ENCODE measurements around the gene HSPA12A. TPM values are rescaled to one million over a fixed set of nuclear protein-coding genes. Genes with fewer than 3 reads are reported as not detected.

HSPA12A gene
- total and polyA plus RNA-seq, 9 of the 15 experiments (the other 6 are each of a cell fraction or from before 2014, with no cell fraction given) = 0.01 to 0.18 (median 0.04) TPM; not detected in 4

- Histone ChIP-seq H3K9ac (ENCODE audit: insufficient read depth in 1 of 2, low read depth in 2 of 2, low read length in 2 of 2) (no peak overlapping the region), H3K4me1 (replicated peaks in 1 of 2; ENCODE audit: control insufficient read depth in 2 of 2, insufficient read depth in 2 of 2, low read length in 2 of 2) (no peaks in the 10 kb centered on the region; a peak in 1 of 5 replicates), H3K4me2 (ENCODE audit: insufficient read depth, low read length) (no peak overlapping the region), H2AFZ (ENCODE audit: low read depth, low read length) (no peak overlapping the region), H3K9me1 (ENCODE audit: control insufficient read depth, insufficient read depth, low read length) (no peaks in the 10 kb centered on the region), H3K36me3 (ENCODE audit: control insufficient read depth, insufficient read depth, low read length) (no peaks in the 10 kb centered on the region), H3K79me2 (ENCODE audit: control insufficient read depth, insufficient read depth, low read length) (no peaks in the 10 kb centered on the region), H3K4me3 (no peak overlapping the region), H3K27ac (ENCODE audit: extremely low read depth, low read depth, low read length) (no peak overlapping the region), H4K20me1 (replicated peaks; ENCODE audit: control insufficient read depth, insufficient read depth, low read length) (no peaks in the 10 kb centered on the region), H3K9me3 (replicated peaks; ENCODE audit: control insufficient read depth, insufficient read depth, low read depth, low read length) (no peaks in the 10 kb centered on the region), H3K27me3 (ENCODE audit: control insufficient read depth in 2 of 2, insufficient read depth in 2 of 2, low read length in 2 of 2) (peaks cover 0 to 13% of the 10 kb centered on the region in 2 experiments; a peak in 3 of 5 replicates)
- BruUV-seq (replicated peaks) = no TSS peak
- no peak for FAIRE-seq
- in situ Hi-C loops (cut with MboI) (no loop called here), intact Hi-C loops (cut with micrococcal nuclease) (loop anchor here (1.0 to 2.0 kb wide), 2 partner anchors 74 to 83 kb away; no protein-coding TSS in a partner anchor)
- no peak for DNase-seq (ENCODE audit: extremely low read depth in 1 of 4, low spot score in 3 of 4)
- ChIA-PET CTCF (ENCODE audit: low intra/inter-chr PET ratio) (interaction anchor here (0.7 to 1.4 kb wide), 2 partner anchors 75 to 83 kb away, joined by 3 to 5 read pairs; no protein-coding TSS in a partner anchor), POLR2A (interaction anchor here (0.6 kb wide), 1 partner anchor 35 kb away, joined by 3 read pairs; no protein-coding TSS in a partner anchor)
- no peak for ATAC-seq
- no peak for TF ChIP-seq TFAM (CRISPR knock-in tag; conservative IDR thresholded peaks at IDR 0.05)
These were observed 22.6 kb upstream of the HSPA12A start for GRCh38 chr10:116764979-116765378.

- H2AFZ ChIP-seq (ENCODE audit: low read depth, low read length) = no peak overlapping the region
- ATAC-seq (no peak), DNase-seq (ENCODE audit: extremely low read depth in 1 of 4, low spot score in 3 of 4) (no peak), FAIRE-seq (no peak)
- H3K36me3 ChIP-seq (ENCODE audit: control insufficient read depth, insufficient read depth, low read length) = no peaks in the 10 kb centered on the region
- ChIA-PET CTCF (ENCODE audit: low intra/inter-chr PET ratio) (no interaction called here), POLR2A (interaction anchor here (0.5 kb wide), 2 partner anchors 15 to 1481 kb away, joined by 3 to 4 read pairs; no protein-coding TSS in a partner anchor)
- H3K27ac ChIP-seq (ENCODE audit: extremely low read depth, low read depth, low read length) = no peak overlapping the region
- H3K27me3 ChIP-seq (ENCODE audit: control insufficient read depth in 2 of 2, insufficient read depth in 2 of 2, low read length in 2 of 2) = peaks cover 0 to 4% of the 10 kb centered on the region in 2 experiments; a peak in 1 of 5 replicates
- no peaks in the 10 kb centered on the region; a peak in 1 of 5 replicates for H3K4me1 ChIP-seq (replicated peaks in 1 of 2; ENCODE audit: control insufficient read depth in 2 of 2, insufficient read depth in 2 of 2, low read length in 2 of 2)
- H4K20me1 ChIP-seq (replicated peaks; ENCODE audit: control insufficient read depth, insufficient read depth, low read length) = no peaks in the 10 kb centered on the region
- H3K79me2 ChIP-seq (ENCODE audit: control insufficient read depth, insufficient read depth, low read length) = no peaks in the 10 kb centered on the region
- no TSS peak for BruUV-seq (replicated peaks)
- H3K9me1 ChIP-seq (ENCODE audit: control insufficient read depth, insufficient read depth, low read length) = no peaks in the 10 kb centered on the region
- no peak overlapping the region for H3K9ac ChIP-seq (ENCODE audit: insufficient read depth in 1 of 2, low read depth in 2 of 2, low read length in 2 of 2)
- in situ Hi-C loops (cut with MboI) (no loop called here), intact Hi-C loops (cut with micrococcal nuclease) (no loop called here)
- H3K9me3 ChIP-seq (replicated peaks; ENCODE audit: control insufficient read depth, insufficient read depth, low read depth, low read length) = no peaks in the 10 kb centered on the region
- WGBS (ENCODE audit: insufficient coverage, low coverage, missing lambda C conversion rate) = 0% methylated on average over 2 of the region's 2 CpGs
- no peak overlapping the region for H3K4me3 ChIP-seq
- no peak overlapping the region for H3K4me2 ChIP-seq (ENCODE audit: insufficient read depth, low read length)
- TF ChIP-seq HSF4 (CRISPR knock-in tag; IDR thresholded peaks at IDR 0.05; ENCODE audit: borderline replicate concordance) (no peak), CEBPB (tag; IDR thresholded peaks at IDR 0.05) (no peak), RNF2 (IDR thresholded peaks at IDR 0.05) (no peak), SETDB1 (IDR thresholded peaks at IDR 0.05; ENCODE audit: low read length) (no peak), ZNF23 (CRISPR knock-in tag; IDR thresholded peaks at IDR 0.05) (no peak), PHTF2 (CRISPR knock-in tag; IDR thresholded peaks at IDR 0.05) (no peak), ZNF79 (CRISPR knock-in tag; IDR thresholded peaks at IDR 0.05; ENCODE audit: low read depth) (no peak), ZNF41 (CRISPR knock-in tag; conservative IDR thresholded peaks at IDR 0.05) (no peak)
These were observed 21.1 kb upstream of the HSPA12A start for GRCh38 chr10:116763440-116763839.

Data from K562 (cell line).